ENCODE measurements around the gene NAPB.

DNA sequence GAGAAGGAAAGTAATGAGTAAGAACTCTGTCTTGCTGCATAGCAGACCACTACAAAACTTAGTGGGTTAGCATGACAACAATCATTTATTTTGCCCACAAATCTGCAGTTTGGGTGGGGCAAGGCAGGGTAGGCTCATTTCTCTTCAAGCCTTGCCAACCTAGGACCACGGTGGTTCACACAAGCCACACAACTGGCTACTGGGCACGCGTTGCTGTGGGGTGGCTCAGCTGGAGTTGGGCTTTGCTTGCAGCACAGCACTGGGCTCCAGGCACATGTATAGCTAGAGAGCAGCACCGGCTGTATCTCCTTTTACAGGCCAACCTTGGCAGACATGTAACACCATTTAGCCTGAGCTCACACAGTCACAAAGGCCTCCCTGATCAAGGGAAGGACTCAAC lies 75.3 kb downstream of the NAPB start:
- TF ChIP-seq, protein P1, sequence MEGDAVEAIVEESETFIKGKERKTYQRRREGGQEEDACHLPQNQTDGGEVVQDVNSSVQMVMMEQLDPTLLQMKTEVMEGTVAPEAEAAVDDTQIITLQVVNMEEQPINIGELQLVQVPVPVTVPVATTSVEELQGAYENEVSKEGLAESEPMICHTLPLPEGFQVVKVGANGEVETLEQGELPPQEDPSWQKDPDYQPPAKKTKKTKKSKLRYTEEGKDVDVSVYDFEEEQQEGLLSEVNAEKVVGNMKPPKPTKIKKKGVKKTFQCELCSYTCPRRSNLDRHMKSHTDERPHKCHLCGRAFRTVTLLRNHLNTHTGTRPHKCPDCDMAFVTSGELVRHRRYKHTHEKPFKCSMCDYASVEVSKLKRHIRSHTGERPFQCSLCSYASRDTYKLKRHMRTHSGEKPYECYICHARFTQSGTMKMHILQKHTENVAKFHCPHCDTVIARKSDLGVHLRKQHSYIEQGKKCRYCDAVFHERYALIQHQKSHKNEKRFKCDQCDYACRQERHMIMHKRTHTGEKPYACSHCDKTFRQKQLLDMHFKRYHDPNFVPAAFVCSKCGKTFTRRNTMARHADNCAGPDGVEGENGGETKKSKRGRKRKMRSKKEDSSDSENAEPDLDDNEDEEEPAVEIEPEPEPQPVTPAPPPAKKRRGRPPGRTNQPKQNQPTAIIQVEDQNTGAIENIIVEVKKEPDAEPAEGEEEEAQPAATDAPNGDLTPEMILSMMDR (IDR thresholded peaks at IDR 0.05) = no peak
- no peak for TF ChIP-seq POLR2A (IDR thresholded peaks at IDR 0.05)

Measured in right lobe of liver (tissue), 4 donors.